ENCODE data around the gene PTGFR.

PTGFR gene

DNA sequence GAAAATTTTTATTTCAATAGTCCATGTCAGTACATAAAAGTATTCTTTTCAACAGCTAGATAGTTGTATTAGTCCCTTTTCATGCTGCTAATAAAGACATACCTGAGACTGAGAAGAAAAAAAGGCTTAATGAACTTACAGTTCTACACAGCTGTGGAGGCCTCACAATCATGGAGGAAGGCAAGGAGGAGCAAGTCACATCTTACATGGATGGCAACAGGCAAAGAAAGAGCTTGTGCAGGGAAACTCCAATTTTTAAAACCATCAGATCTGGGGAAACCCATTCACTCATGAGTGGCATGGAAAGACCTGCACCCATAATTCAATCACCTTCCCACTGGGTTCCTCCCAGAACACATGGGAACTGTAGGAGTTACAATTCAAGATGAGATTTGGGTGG lies 50.7 kb downstream of the PTGFR start:
- H3K9ac ChIP-seq (ENCODE audit: low read length in 5 of 5) = no peak overlapping the region
- no peaks in the 10 kb centered on the region for H3K4me1 ChIP-seq (ENCODE audit: control insufficient read depth in 5 of 5, insufficient read depth in 5 of 5, low read length in 5 of 5)
- no peak overlapping the region for H3K27ac ChIP-seq (ENCODE audit: low read depth, low read length)
- H3K36me3 ChIP-seq (ENCODE audit: control insufficient read depth in 5 of 5, insufficient read depth in 5 of 5, low read length in 5 of 5) = no peaks in the 10 kb centered on the region
- H3K27me3 ChIP-seq (ENCODE audit: control insufficient read depth in 5 of 5, insufficient read depth in 4 of 5, low read length in 5 of 5) = no peaks in the 10 kb centered on the region
- H3K9me3 ChIP-seq (ENCODE audit: control insufficient read depth in 5 of 5, low read length in 5 of 5) = no peaks in the 10 kb centered on the region
- no peak overlapping the region for H3K4me3 ChIP-seq (ENCODE audit: low read depth in 1 of 5, low read length in 5 of 5)

DNA sequence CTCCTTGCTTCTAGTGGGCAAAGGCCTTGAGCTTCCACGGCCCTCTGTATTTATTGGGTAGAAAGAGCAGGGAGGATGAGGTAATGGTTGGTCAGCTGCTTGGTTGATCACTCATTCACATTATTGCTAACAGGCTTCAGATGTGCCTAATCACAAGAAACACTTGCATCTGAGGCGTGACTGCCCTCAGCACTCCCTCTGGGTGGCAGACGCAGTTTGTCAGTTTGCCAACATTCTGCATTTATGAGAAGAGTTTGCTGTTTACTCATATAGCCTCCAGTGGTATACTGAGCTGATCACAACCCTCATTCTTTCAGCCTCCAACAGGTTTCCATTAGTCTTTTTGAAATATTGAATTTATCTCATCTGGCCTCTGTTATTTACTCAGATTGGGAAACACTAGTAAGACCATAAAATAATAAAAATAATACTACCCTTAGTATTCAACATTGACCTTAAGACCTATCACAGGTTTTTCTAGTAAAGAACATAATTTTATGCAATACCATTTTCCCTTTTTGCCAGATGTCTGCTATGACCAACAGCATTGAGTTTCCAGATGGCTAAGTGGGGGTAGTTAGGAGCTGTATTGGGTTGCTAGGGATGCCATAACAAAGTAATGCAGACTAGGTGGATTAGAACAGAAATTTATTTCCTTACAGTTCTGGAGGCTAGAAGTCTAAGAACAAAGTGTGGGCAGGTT lies 53.3 kb downstream of the PTGFR start:
- Histone ChIP-seq H3K9me3 (ENCODE audit: control insufficient read depth in 5 of 5, low read length in 5 of 5) (peaks cover 0 to 2% (median 0%) of the 10 kb centered on the region in 5 donors), H3K36me3 (ENCODE audit: control insufficient read depth in 5 of 5, insufficient read depth in 5 of 5, low read length in 5 of 5) (no peaks in the 10 kb centered on the region), H3K27ac (ENCODE audit: low read depth, low read length) (no peak overlapping the region), H3K4me3 (ENCODE audit: low read depth in 1 of 5, low read length in 5 of 5) (no peak overlapping the region), H3K4me1 (ENCODE audit: control insufficient read depth in 5 of 5, insufficient read depth in 5 of 5, low read length in 5 of 5) (no peaks in the 10 kb centered on the region), H3K27me3 (ENCODE audit: control insufficient read depth in 5 of 5, insufficient read depth in 4 of 5, low read length in 5 of 5) (no peaks in the 10 kb centered on the region), H3K9ac (ENCODE audit: low read length in 5 of 5) (no peak overlapping the region)

GRCh38 chr1:78547081-78547480 lies 56.3 kb downstream of the PTGFR start:
- Histone ChIP-seq H3K4me1 (ENCODE audit: control insufficient read depth in 5 of 5, insufficient read depth in 5 of 5, low read length in 5 of 5) (no peaks in the 10 kb centered on the region), H3K9me3 (ENCODE audit: control insufficient read depth in 5 of 5, low read length in 5 of 5) (peaks cover 7 to 12% (median 9%) of the 10 kb centered on the region in 5 donors), H3K36me3 (ENCODE audit: control insufficient read depth in 5 of 5, insufficient read depth in 5 of 5, low read length in 5 of 5) (no peaks in the 10 kb centered on the region), H3K27ac (ENCODE audit: low read depth, low read length) (no peak overlapping the region), H3K9ac (ENCODE audit: low read length in 5 of 5) (no peak overlapping the region), H3K4me3 (ENCODE audit: low read depth in 1 of 5, low read length in 5 of 5) (no peak overlapping the region), H3K27me3 (ENCODE audit: control insufficient read depth in 5 of 5, insufficient read depth in 4 of 5, low read length in 5 of 5) (no peaks in the 10 kb centered on the region)

DNA sequence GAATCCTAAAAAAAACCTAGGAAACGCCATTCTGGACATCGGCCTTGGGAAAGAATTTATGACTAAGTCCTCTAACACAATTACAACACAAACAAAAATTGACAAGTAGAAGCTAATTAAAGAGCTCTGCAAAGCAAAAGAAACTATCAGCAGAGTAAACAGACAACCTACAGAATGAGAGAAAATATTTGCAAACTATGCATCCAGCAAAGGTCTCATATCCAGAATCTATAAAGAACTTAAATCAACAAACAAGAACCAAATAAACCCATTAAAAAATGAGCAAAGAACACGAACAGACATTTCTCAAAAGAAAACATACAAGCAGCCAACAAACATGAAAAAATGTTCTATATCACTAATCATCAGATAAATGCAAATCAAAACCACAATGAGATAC lies 58.6 kb downstream of the PTGFR start:
- H3K27ac ChIP-seq (ENCODE audit: low read depth, low read length) = no peak overlapping the region
- H3K4me3 ChIP-seq (ENCODE audit: low read depth in 1 of 5, low read length in 5 of 5) = no peak overlapping the region
- peaks cover 9 to 22% (median 15%) of the 10 kb centered on the region in 5 donors for H3K9me3 ChIP-seq (ENCODE audit: control insufficient read depth in 5 of 5, low read length in 5 of 5)
- no peaks in the 10 kb centered on the region for H3K36me3 ChIP-seq (ENCODE audit: control insufficient read depth in 5 of 5, insufficient read depth in 5 of 5, low read length in 5 of 5)
- H3K27me3 ChIP-seq (ENCODE audit: control insufficient read depth in 5 of 5, insufficient read depth in 4 of 5, low read length in 5 of 5) = no peaks in the 10 kb centered on the region
- no peak overlapping the region for H3K9ac ChIP-seq (ENCODE audit: low read length in 5 of 5)
- H3K4me1 ChIP-seq (ENCODE audit: control insufficient read depth in 5 of 5, insufficient read depth in 5 of 5, low read length in 5 of 5) = no peaks in the 10 kb centered on the region

DNA sequence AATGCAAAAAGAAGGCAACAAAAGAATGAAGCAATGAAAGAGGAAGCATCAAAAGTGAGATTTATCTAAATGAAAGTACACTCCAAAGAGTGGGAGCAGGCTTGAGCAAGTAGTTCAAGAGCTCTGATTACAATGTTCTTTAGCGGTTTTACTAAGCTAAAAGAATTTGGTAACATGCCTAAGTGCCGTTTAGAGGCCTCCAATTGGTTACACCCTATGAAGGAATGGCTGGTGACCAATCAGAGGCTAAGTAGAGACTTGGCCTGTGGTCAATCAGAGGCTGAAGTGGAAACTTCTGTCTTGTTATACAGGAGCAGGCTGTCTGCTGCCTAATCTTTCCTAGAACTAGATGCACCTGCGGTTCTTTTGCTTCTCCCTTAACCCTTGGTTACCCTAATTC lies 59.1 kb downstream of the PTGFR start:
- H3K4me1 ChIP-seq (ENCODE audit: control insufficient read depth in 5 of 5, insufficient read depth in 5 of 5, low read length in 5 of 5) = no peaks in the 10 kb centered on the region
- no peaks in the 10 kb centered on the region for H3K27me3 ChIP-seq (ENCODE audit: control insufficient read depth in 5 of 5, insufficient read depth in 4 of 5, low read length in 5 of 5)
- H3K27ac ChIP-seq (ENCODE audit: low read depth, low read length) = no peak overlapping the region
- peak overlapping the region in 2 of 5 donors; percentile 11 to 33 for H3K4me3 ChIP-seq (ENCODE audit: low read depth in 1 of 5, low read length in 5 of 5)
- H3K9ac ChIP-seq (ENCODE audit: low read length in 5 of 5) = no peak overlapping the region
- no peaks in the 10 kb centered on the region for H3K36me3 ChIP-seq (ENCODE audit: control insufficient read depth in 5 of 5, insufficient read depth in 5 of 5, low read length in 5 of 5)
- H3K9me3 ChIP-seq (ENCODE audit: control insufficient read depth in 5 of 5, low read length in 5 of 5) = peaks cover 9 to 22% (median 15%) of the 10 kb centered on the region in 5 donors

DNA sequence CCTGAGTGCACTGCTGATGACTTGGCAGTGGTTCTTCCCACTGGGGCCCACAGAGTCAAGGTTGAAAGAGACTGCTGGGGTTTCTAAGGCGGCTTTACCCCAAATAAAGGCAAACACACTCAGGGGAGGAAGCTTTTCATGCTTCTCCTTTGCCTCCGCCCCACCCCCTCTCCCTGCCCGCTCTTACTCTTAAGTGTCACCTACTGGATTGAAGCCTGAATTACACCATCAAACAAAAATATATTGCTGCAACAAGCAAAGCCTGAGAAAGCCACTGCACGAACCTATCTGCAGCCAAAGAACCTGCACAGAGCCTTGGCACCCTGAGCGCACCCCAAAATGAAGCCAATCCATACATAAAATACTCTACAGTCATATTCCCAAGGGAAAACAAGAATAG lies 63.1 kb downstream of the PTGFR start:
- no peaks in the 10 kb centered on the region for H3K36me3 ChIP-seq (ENCODE audit: control insufficient read depth in 5 of 5, insufficient read depth in 5 of 5, low read length in 5 of 5)
- H3K4me3 ChIP-seq (ENCODE audit: low read depth in 1 of 5, low read length in 5 of 5) = no peak overlapping the region
- H3K9ac ChIP-seq (ENCODE audit: low read length in 5 of 5) = no peak overlapping the region
- no peaks in the 10 kb centered on the region for H3K27me3 ChIP-seq (ENCODE audit: control insufficient read depth in 5 of 5, insufficient read depth in 4 of 5, low read length in 5 of 5)
- no peak overlapping the region for H3K27ac ChIP-seq (ENCODE audit: low read depth, low read length)
- H3K9me3 ChIP-seq (ENCODE audit: control insufficient read depth in 5 of 5, low read length in 5 of 5) = peaks cover 7 to 24% (median 15%) of the 10 kb centered on the region in 5 donors
- H3K4me1 ChIP-seq (ENCODE audit: control insufficient read depth in 5 of 5, insufficient read depth in 5 of 5, low read length in 5 of 5) = no peaks in the 10 kb centered on the region

GRCh38 chr1:78554840-78555239 lies 64.1 kb downstream of the PTGFR start:
- H3K4me1 ChIP-seq (ENCODE audit: control insufficient read depth in 5 of 5, insufficient read depth in 5 of 5, low read length in 5 of 5) = no peaks in the 10 kb centered on the region
- H3K9me3 ChIP-seq (ENCODE audit: control insufficient read depth in 5 of 5, low read length in 5 of 5) = peaks cover 3 to 21% (median 11%) of the 10 kb centered on the region in 5 donors
- H3K27ac ChIP-seq (ENCODE audit: low read depth, low read length) = no peak overlapping the region
- no peak overlapping the region for H3K4me3 ChIP-seq (ENCODE audit: low read depth in 1 of 5, low read length in 5 of 5)
- no peak overlapping the region for H3K9ac ChIP-seq (ENCODE audit: low read length in 5 of 5)
- H3K27me3 ChIP-seq (ENCODE audit: control insufficient read depth in 5 of 5, insufficient read depth in 4 of 5, low read length in 5 of 5) = no peaks in the 10 kb centered on the region
- no peaks in the 10 kb centered on the region for H3K36me3 ChIP-seq (ENCODE audit: control insufficient read depth in 5 of 5, insufficient read depth in 5 of 5, low read length in 5 of 5)

DNA sequence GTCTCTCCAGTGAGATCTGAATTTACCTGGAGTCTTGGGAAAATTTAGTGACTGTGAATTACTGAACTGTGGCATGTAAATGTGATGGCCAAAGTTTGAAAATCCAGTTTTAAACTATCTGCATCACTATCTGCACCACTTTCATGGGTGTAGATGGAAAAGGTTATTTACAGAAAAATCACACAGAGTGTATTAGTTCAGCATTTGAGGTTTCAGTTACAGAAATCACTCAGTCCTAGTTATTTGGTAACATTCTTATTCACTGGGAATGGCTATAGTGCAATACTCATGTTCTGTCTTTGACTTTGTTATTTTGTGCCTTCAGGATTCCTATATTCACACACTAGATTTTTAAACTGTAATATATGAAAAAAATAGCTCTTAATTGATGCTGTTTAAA lies 68.9 kb downstream of the PTGFR start:
- H3K36me3 ChIP-seq (ENCODE audit: control insufficient read depth in 5 of 5, insufficient read depth in 5 of 5, low read length in 5 of 5) = no peaks in the 10 kb centered on the region
- no peak overlapping the region for H3K27ac ChIP-seq (ENCODE audit: low read depth, low read length)
- H3K4me3 ChIP-seq (ENCODE audit: low read depth in 1 of 5, low read length in 5 of 5) = no peak overlapping the region
- peaks cover 0 to 4% (median 0%) of the 10 kb centered on the region in 5 donors for H3K9me3 ChIP-seq (ENCODE audit: control insufficient read depth in 5 of 5, low read length in 5 of 5)
- no peaks in the 10 kb centered on the region for H3K4me1 ChIP-seq (ENCODE audit: control insufficient read depth in 5 of 5, insufficient read depth in 5 of 5, low read length in 5 of 5)
- H3K9ac ChIP-seq (ENCODE audit: low read length in 5 of 5) = no peak overlapping the region
- H3K27me3 ChIP-seq (ENCODE audit: control insufficient read depth in 5 of 5, insufficient read depth in 4 of 5, low read length in 5 of 5) = no peaks in the 10 kb centered on the region

GRCh38 chr1:78560811-78561210 lies 70.0 kb downstream of the PTGFR start:
- H3K9me3 ChIP-seq (ENCODE audit: control insufficient read depth in 5 of 5, low read length in 5 of 5) = peaks cover 0 to 4% (median 0%) of the 10 kb centered on the region in 5 donors
- H3K4me1 ChIP-seq (ENCODE audit: control insufficient read depth in 5 of 5, insufficient read depth in 5 of 5, low read length in 5 of 5) = no peaks in the 10 kb centered on the region
- no peak overlapping the region for H3K4me3 ChIP-seq (ENCODE audit: low read depth in 1 of 5, low read length in 5 of 5)
- H3K36me3 ChIP-seq (ENCODE audit: control insufficient read depth in 5 of 5, insufficient read depth in 5 of 5, low read length in 5 of 5) = no peaks in the 10 kb centered on the region
- no peak overlapping the region for H3K27ac ChIP-seq (ENCODE audit: low read depth, low read length)
- no peak overlapping the region for H3K9ac ChIP-seq (ENCODE audit: low read length in 5 of 5)
- H3K27me3 ChIP-seq (ENCODE audit: control insufficient read depth in 5 of 5, insufficient read depth in 4 of 5, low read length in 5 of 5) = no peaks in the 10 kb centered on the region

DNA sequence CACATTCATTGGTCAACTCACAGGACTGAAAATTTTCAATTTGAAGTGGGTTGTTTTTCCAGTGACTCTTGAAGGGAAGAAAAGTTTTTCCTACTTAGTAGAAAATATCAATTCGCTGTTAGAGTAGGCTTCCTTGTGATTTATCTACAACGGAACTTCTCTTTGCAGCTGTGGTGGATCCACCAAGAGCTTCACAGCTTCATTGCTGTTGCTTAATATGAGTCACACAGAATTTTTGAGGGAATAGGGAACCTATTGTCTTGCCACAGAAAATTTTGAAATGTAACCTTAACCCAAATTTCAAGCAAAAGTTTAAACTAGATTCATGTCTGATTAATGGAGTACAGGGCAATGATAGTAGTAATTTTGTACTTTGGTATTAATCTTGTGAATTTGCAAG lies 71.1 kb downstream of the PTGFR start:
- Histone ChIP-seq H3K9me3 (ENCODE audit: control insufficient read depth in 5 of 5, low read length in 5 of 5) (peaks cover 0 to 4% (median 0%) of the 10 kb centered on the region in 5 donors), H3K27me3 (ENCODE audit: control insufficient read depth in 5 of 5, insufficient read depth in 4 of 5, low read length in 5 of 5) (no peaks in the 10 kb centered on the region), H3K4me1 (ENCODE audit: control insufficient read depth in 5 of 5, insufficient read depth in 5 of 5, low read length in 5 of 5) (no peaks in the 10 kb centered on the region), H3K27ac (ENCODE audit: low read depth, low read length) (no peak overlapping the region), H3K36me3 (ENCODE audit: control insufficient read depth in 5 of 5, insufficient read depth in 5 of 5, low read length in 5 of 5) (no peaks in the 10 kb centered on the region), H3K9ac (ENCODE audit: low read length in 5 of 5) (no peak overlapping the region), H3K4me3 (ENCODE audit: low read depth in 1 of 5, low read length in 5 of 5) (no peak overlapping the region)

All from subcutaneous abdominal adipose tissue (tissue), 5 donors.